ENCODE measurements around the gene SMIM24. TPM values are rescaled to one million over a fixed set of nuclear protein-coding genes. Genes with fewer than 3 reads are reported as not detected.

SMIM24 gene
- polyA plus RNA-seq, 4 donors = 270 to 1,947 (median 1,286) TPM

GRCh38 chr19:3443840-3444694 is 36.3 kb downstream of the SMIM24 start:
- 50 to 78% (median 74%) methylated on average over 31 to 33 of the region's 33 CpGs for WGBS, 3 donors
- peak in 1 of 2 donors; percentile 16 for DNase-seq

GRCh38 chr19:3442487-3443071 is 37.7 kb downstream of the SMIM24 start:
- Histone ChIP-seq H3K27ac (ENCODE audit: low read depth in 1 of 3, low read length in 2 of 3) (no peak overlapping the region), H3K9me3 (ENCODE audit: control insufficient read depth in 2 of 2, insufficient read depth in 1 of 2, low read depth in 1 of 2, low read length in 1 of 2) (no peaks in the 10 kb centered on the region), H3K36me3 (ENCODE audit: control insufficient read depth in 3 of 3, insufficient read depth in 2 of 3, low read depth in 1 of 3, low read length in 3 of 3) (peaks cover 0 to 44% (median 3%) of the 10 kb centered on the region in 3 donors), H3K27me3 (ENCODE audit: control insufficient read depth in 3 of 3, insufficient read depth in 3 of 3, low read length in 3 of 3) (no peaks in the 10 kb centered on the region), H3K4me3 (ENCODE audit: low read depth in 1 of 3, low read length in 3 of 3) (no peak overlapping the region), H3K4me1 (ENCODE audit: control insufficient read depth in 3 of 3, insufficient read depth in 2 of 3, low read depth in 1 of 3, low read length in 2 of 3) (no peaks in the 10 kb centered on the region)
- FAIRE-seq (no peak), DNase-seq (no peak)
- WGBS, 3 donors = 88 to 92% (median 89%) methylated on average over 12 to 15 of the region's 15 CpGs

More at GRCh38 chr19:3443840-3444694, 36.3 kb downstream of the SMIM24 start:
- peaks cover 0 to 44% (median 5%) of the 10 kb centered on the region in 3 donors for H3K36me3 ChIP-seq (ENCODE audit: control insufficient read depth in 3 of 3, insufficient read depth in 2 of 3, low read depth in 1 of 3, low read length in 3 of 3)
- peak overlapping the region in 2 of 3 donors; percentile 23 to 32 for H3K27ac ChIP-seq (ENCODE audit: low read depth in 1 of 3, low read length in 2 of 3)
- no peak for FAIRE-seq
- H3K4me3 ChIP-seq (ENCODE audit: low read depth in 1 of 3, low read length in 3 of 3) = no peak overlapping the region
- no peaks in the 10 kb centered on the region for H3K9me3 ChIP-seq (ENCODE audit: control insufficient read depth in 2 of 2, insufficient read depth in 1 of 2, low read depth in 1 of 2, low read length in 1 of 2)
- no peaks in the 10 kb centered on the region for H3K27me3 ChIP-seq (ENCODE audit: control insufficient read depth in 3 of 3, insufficient read depth in 3 of 3, low read length in 3 of 3)
- no peaks in the 10 kb centered on the region for H3K4me1 ChIP-seq (ENCODE audit: control insufficient read depth in 3 of 3, insufficient read depth in 2 of 3, low read depth in 1 of 3, low read length in 2 of 3)

- no peak overlapping the region for H3K27ac ChIP-seq (ENCODE audit: low read depth in 1 of 3, low read length in 2 of 3)
- H3K9me3 ChIP-seq (ENCODE audit: control insufficient read depth in 2 of 2, insufficient read depth in 1 of 2, low read depth in 1 of 2, low read length in 1 of 2) = no peaks in the 10 kb centered on the region
- no peaks in the 10 kb centered on the region for H3K4me1 ChIP-seq (ENCODE audit: control insufficient read depth in 3 of 3, insufficient read depth in 2 of 3, low read depth in 1 of 3, low read length in 2 of 3)
- H3K4me3 ChIP-seq (ENCODE audit: low read depth in 1 of 3, low read length in 3 of 3) = no peak overlapping the region
- H3K27me3 ChIP-seq (ENCODE audit: control insufficient read depth in 3 of 3, insufficient read depth in 3 of 3, low read length in 3 of 3) = no peaks in the 10 kb centered on the region
- peaks cover 0 to 40% (median 3%) of the 10 kb centered on the region in 3 donors for H3K36me3 ChIP-seq (ENCODE audit: control insufficient read depth in 3 of 3, insufficient read depth in 2 of 3, low read depth in 1 of 3, low read length in 3 of 3)
- no peak for DNase-seq
- no peak for FAIRE-seq
- 75 to 82% (median 78%) methylated on average over 11 to 14 of the region's 14 CpGs for whole genome bisulfite sequencing, 3 donors
These were observed 38.4 kb downstream of the SMIM24 start for GRCh38 chr19:3441986-3442329.

- H3K27ac ChIP-seq (ENCODE audit: low read depth in 1 of 3, low read length in 2 of 3) = no peak overlapping the region
- no peaks in the 10 kb centered on the region for H3K4me1 ChIP-seq (ENCODE audit: control insufficient read depth in 3 of 3, insufficient read depth in 2 of 3, low read depth in 1 of 3, low read length in 2 of 3)
- 81 to 88% (median 86%) methylated on average over 24 to 25 of the region's 25 CpGs for WGBS, 3 donors
- H3K27me3 ChIP-seq (ENCODE audit: control insufficient read depth in 3 of 3, insufficient read depth in 3 of 3, low read length in 3 of 3) = no peaks in the 10 kb centered on the region
- H3K36me3 ChIP-seq (ENCODE audit: control insufficient read depth in 3 of 3, insufficient read depth in 2 of 3, low read depth in 1 of 3, low read length in 3 of 3) = peaks cover 0 to 42% (median 3%) of the 10 kb centered on the region in 3 donors
- H3K9me3 ChIP-seq (ENCODE audit: control insufficient read depth in 2 of 2, insufficient read depth in 1 of 2, low read depth in 1 of 2, low read length in 1 of 2) = no peaks in the 10 kb centered on the region
- DNase-seq (no peak), FAIRE-seq (no peak)
- H3K4me3 ChIP-seq (ENCODE audit: low read depth in 1 of 3, low read length in 3 of 3) = no peak overlapping the region
These were observed 39.0 kb downstream of the SMIM24 start for GRCh38 chr19:3441089-3441985.

- Histone ChIP-seq H3K4me3 (ENCODE audit: low read depth in 1 of 3, low read length in 3 of 3) (no peak overlapping the region), H3K4me1 (ENCODE audit: control insufficient read depth in 3 of 3, insufficient read depth in 2 of 3, low read depth in 1 of 3, low read length in 2 of 3) (peaks cover 0 to 3% (median 2%) of the 10 kb centered on the region in 3 donors), H3K27ac (ENCODE audit: low read depth in 1 of 3, low read length in 2 of 3) (no peak overlapping the region), H3K36me3 (ENCODE audit: control insufficient read depth in 3 of 3, insufficient read depth in 2 of 3, low read depth in 1 of 3, low read length in 3 of 3) (peaks cover 0 to 32% (median 3%) of the 10 kb centered on the region in 3 donors), H3K9me3 (ENCODE audit: control insufficient read depth in 2 of 2, insufficient read depth in 1 of 2, low read depth in 1 of 2, low read length in 1 of 2) (no peaks in the 10 kb centered on the region), H3K27me3 (ENCODE audit: control insufficient read depth in 3 of 3, insufficient read depth in 3 of 3, low read length in 3 of 3) (no peaks in the 10 kb centered on the region)
- DNase-seq (peak; percentile 32 to 72), FAIRE-seq (no peak)
- WGBS, 3 donors = 64 to 66% (median 66%) methylated on average over 12 to 13 of the region's 13 CpGs
These were observed 40.2 kb downstream of the SMIM24 start for GRCh38 chr19:3440082-3440481.

GRCh38 chr19:3434630-3435553 is 45.4 kb downstream of the SMIM24 start:
- Histone ChIP-seq H3K36me3 (ENCODE audit: control insufficient read depth in 3 of 3, insufficient read depth in 2 of 3, low read depth in 1 of 3, low read length in 3 of 3) (peaks cover 0 to 41% (median 2%) of the 10 kb centered on the region in 3 donors), H3K4me1 (ENCODE audit: control insufficient read depth in 3 of 3, insufficient read depth in 2 of 3, low read depth in 1 of 3, low read length in 2 of 3) (peaks cover 2 to 5% (median 3%) of the 10 kb centered on the region in 3 donors), H3K9me3 (ENCODE audit: control insufficient read depth in 2 of 2, insufficient read depth in 1 of 2, low read depth in 1 of 2, low read length in 1 of 2) (no peaks in the 10 kb centered on the region), H3K4me3 (ENCODE audit: low read depth in 1 of 3, low read length in 3 of 3) (peak overlapping the region; percentile 45 to 84 (median 49)), H3K27me3 (ENCODE audit: control insufficient read depth in 3 of 3, insufficient read depth in 3 of 3, low read length in 3 of 3) (no peaks in the 10 kb centered on the region), H3K27ac (ENCODE audit: low read depth in 1 of 3, low read length in 2 of 3) (peak overlapping the region; percentile 58 to 96 (median 93))
- FAIRE-seq (no peak), DNase-seq (peak; percentile 94 to 99)
- 3 to 5% (median 3%) methylated on average over 45 to 67 of the region's 67 CpGs for WGBS, 3 donors

- H3K4me3 ChIP-seq (ENCODE audit: low read depth in 1 of 3, low read length in 3 of 3) = peak overlapping the region in 2 of 3 donors; percentile 45 to 84
- no peaks in the 10 kb centered on the region for H3K9me3 ChIP-seq (ENCODE audit: control insufficient read depth in 2 of 2, insufficient read depth in 1 of 2, low read depth in 1 of 2, low read length in 1 of 2)
- H3K36me3 ChIP-seq (ENCODE audit: control insufficient read depth in 3 of 3, insufficient read depth in 2 of 3, low read depth in 1 of 3, low read length in 3 of 3) = peaks cover 0 to 41% (median 2%) of the 10 kb centered on the region in 3 donors
- H3K4me1 ChIP-seq (ENCODE audit: control insufficient read depth in 3 of 3, insufficient read depth in 2 of 3, low read depth in 1 of 3, low read length in 2 of 3) = peaks cover 2 to 5% (median 3%) of the 10 kb centered on the region in 3 donors
- no peak for DNase-seq
- no peaks in the 10 kb centered on the region for H3K27me3 ChIP-seq (ENCODE audit: control insufficient read depth in 3 of 3, insufficient read depth in 3 of 3, low read length in 3 of 3)
- 91 to 93% (median 93%) methylated on average over 11 of the region's 11 CpGs for WGBS, 3 donors
- FAIRE-seq = no peak
- peak overlapping the region in 2 of 3 donors; percentile 93 to 96 for H3K27ac ChIP-seq (ENCODE audit: low read depth in 1 of 3, low read length in 2 of 3)
These were observed 46.4 kb downstream of the SMIM24 start for GRCh38 chr19:3433805-3434540.
